ENCODE data around the gene SLC8A2. TPM values are rescaled to one million over a fixed set of nuclear protein-coding genes. Genes with fewer than 3 reads are reported as not detected.

The SLC8A2 gene
- total RNA-seq, 2 donors from 2014 or later = 0.09 to 2.2 TPM

DNA sequence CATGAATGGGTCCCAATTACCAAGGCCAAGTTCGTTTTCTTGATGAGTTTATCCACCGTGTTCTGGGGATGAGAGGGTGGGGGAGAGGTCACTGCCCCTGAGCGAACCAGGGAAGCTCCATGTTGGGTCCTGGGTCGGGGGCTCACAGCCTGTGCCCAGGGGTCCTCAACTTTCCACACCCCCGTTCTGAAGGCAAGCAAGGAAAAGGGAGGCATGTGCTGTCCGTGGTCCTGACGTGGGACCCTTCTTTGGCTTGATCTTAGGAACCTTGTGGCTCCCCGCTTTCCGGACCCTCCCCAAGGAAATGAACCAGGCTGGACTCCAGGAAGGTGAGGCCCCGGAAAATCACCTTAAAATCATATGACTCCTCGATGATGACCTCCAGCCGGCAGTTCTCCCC, 34.2 kb downstream of the SLC8A2 start:
- ATAC-seq = no peak
- no peak for DNase-seq
- intact Hi-C loops (cut with DNase I, micrococcal nuclease) = loop anchor here in 1 of 2 donors (5.0 kb wide), 1 partner anchor 270 kb away; no protein-coding TSS in a partner anchor

DNA sequence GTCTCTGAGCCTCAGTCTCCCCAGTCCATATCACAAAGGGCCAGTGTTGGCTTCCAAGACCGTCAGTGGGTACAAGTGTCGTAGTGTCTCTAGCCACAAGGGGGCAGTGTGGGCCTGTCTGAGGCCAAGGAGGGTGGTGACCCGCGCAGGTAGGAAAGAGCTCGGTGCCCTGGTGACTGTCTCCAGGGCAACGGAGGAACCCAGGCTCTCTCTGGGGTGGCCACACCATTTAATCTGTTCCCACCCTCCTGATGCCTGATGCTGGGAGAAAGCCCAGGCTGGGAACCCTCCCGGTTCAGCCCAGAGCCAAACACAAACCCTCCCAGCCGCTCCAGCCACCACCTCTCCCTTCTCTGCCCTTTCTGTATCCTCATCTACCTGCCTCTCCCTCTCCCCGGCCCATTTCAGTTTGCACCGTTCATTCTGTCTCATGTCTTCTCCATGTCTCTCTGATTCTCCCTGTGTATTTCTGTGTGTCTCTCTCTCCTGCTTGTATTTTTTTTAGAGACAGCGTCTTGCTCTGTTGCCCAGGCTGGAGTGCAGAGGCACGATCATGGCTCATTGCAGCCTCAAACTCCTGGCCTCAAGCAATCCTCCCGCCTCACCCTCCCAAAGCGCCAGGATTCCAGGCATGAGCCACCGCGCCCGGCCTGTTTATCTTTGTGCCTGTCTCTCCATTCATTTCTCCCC, 34.8 kb downstream of the SLC8A2 start:
- ATAC-seq = peak; percentile 98
- DNase-seq = peak; percentile 64 to 86
- intact Hi-C loops (cut with DNase I, micrococcal nuclease) = loop anchor here in 1 of 2 donors (5.0 kb wide), 1 partner anchor 270 kb away; no protein-coding TSS in a partner anchor

DNA sequence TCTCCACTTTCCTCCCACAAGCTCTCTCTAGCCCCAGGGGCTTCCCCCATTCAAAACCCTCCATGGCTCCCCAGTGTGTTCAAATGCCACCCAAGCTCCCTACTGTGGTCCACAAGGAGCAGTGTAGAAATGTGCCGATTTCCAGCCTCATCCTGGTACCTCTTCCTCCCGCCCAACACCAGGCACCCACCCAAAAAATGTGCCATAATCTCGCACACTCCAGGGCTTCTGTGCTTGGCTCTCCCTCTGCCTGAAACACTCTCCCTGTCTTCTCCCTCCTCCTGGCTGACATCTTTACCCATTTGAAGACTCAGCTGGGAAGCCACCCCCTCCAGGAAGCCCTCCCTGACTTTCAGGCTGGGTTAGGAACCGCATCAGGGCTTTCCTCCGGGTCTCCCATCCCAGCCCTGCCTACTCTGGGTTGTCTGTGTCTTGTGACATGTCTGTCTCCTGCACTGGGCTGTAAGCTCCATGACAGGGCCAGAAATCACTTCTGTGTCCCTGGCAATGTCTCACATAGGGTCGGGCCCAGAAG, 35.7 kb downstream of the SLC8A2 start:
- DNase-seq (no peak), ATAC-seq (no peak)
- intact Hi-C loops (cut with DNase I, micrococcal nuclease) = loop anchor here in 1 of 2 donors (5.0 kb wide), 1 partner anchor 271 kb away; no protein-coding TSS in a partner anchor

DNA sequence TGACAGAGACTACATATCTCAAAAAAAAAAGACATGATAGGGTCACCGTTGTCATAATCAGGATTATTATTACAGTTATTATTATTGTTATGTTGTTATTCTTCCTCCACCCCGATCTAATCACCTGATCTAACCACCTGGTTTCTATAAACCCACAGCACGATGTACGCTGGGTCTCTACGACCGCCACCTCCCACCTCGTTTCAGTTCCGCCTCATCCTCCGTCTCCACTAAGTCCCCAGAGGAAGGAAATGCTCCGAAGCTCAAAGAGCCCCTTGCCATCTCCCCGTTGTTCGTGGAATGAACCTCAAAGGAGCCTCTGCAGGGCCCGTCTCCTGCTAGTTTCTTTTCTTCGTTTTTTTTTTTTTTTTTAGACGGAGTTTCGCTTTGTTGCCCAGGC, 36.5 kb downstream of the SLC8A2 start:
- DNase-seq (no peak), ATAC-seq (no peak)
- intact Hi-C loops (cut with DNase I, micrococcal nuclease) = loop anchor here in 1 of 2 donors (5.0 kb wide), 1 partner anchor 272 kb away; no protein-coding TSS in a partner anchor

DNA sequence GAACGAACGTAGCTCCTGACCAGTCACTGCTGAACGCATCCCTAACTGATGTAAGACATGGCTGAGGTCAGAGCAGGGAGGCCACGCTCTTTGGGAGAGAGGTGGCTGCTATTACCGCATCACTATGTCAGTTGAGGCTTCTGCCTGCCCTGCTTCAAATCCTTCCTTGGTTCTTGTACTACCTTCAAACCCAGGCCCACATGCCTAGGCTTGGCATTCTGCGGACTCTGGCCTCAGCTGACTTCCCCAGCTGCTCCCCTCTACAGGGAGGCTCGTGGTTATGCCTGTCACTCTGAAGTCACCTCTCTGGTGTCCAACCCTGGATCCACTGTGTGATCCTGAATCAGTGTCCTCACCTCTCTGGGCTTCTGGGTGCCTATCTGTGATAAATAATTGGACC, 37.6 kb downstream of the SLC8A2 start:
- intact Hi-C loops (cut with DNase I, micrococcal nuclease) = loop anchor here in 1 of 2 donors (5.0 kb wide), 1 partner anchor 263 kb away; no protein-coding TSS in a partner anchor
- ATAC-seq (no peak), DNase-seq (no peak)

DNA sequence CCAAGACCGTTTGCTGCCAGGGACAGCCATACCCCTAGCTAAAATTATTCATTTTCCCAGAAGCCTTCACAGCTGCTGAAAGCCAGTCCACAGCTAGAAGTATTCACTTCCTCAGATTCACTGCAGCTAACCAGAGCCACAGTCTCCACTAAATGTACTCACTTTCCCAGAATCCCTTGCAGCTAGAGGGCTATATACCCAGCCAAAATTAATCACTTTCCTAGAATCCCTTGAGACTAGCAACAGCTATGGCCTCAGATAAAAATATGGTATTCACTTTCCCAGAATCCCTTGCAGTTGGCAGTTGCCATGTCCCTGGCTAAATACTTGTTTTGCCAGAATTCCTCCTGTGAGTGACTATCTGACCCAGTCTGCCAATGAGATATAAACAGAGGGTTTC, 38.6 kb downstream of the SLC8A2 start:
- ATAC-seq (no peak), DNase-seq (no peak)
- intact Hi-C loops (cut with DNase I, micrococcal nuclease) = loop anchor here in 1 of 2 donors (5.0 kb wide), 1 partner anchor 264 kb away; no protein-coding TSS in a partner anchor

DNA sequence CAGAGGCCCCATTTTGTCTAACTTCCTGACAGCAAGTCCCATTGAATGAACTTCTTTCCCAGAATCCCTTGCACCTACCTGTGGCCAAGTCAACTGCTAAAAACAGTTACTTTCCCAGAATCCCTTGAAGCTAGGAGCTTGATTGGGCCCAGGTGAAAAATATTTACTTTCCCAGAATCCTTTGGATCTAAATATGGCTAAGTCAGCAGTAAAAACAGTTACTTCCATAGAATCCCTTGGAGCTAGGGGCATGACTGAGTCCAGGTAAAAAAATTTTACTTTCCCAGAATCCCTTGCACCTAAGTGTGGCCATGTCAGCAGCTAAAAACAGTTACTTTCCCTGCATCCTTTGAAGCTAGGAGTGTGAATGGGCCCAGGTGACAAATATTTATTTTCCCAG, 39.2 kb downstream of the SLC8A2 start:
- intact Hi-C loops (cut with DNase I, micrococcal nuclease) = loop anchor here in 1 of 2 donors (5.0 kb wide), 1 partner anchor 265 kb away; no protein-coding TSS in a partner anchor
- DNase-seq = no peak
- no peak for ATAC-seq

DNA sequence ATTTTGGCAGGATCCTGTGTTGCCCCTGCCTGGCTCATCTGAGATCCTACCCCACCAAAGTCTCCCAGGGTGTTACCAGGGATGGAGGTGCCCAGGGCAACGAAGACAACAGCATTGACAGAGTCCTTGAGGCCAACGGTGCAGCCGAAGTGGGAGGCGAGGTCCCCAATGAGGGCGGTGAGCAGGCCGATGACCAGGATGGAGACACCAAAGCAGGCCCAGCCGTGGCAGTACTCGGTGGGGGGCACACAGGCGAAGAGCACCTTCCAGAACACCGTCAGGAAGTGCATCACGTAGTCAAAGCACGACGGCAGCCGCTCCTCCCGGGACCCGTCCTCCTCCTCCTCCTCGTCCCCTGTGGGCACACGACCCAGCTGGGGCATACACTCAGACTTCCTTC, 39.6 kb downstream of the SLC8A2 start:
- DNase-seq (no peak), ATAC-seq (no peak)
- intact Hi-C loops (cut with DNase I, micrococcal nuclease) = loop anchor here in 1 of 2 donors (5.0 kb wide), 1 partner anchor 265 kb away; no protein-coding TSS in a partner anchor

DNA sequence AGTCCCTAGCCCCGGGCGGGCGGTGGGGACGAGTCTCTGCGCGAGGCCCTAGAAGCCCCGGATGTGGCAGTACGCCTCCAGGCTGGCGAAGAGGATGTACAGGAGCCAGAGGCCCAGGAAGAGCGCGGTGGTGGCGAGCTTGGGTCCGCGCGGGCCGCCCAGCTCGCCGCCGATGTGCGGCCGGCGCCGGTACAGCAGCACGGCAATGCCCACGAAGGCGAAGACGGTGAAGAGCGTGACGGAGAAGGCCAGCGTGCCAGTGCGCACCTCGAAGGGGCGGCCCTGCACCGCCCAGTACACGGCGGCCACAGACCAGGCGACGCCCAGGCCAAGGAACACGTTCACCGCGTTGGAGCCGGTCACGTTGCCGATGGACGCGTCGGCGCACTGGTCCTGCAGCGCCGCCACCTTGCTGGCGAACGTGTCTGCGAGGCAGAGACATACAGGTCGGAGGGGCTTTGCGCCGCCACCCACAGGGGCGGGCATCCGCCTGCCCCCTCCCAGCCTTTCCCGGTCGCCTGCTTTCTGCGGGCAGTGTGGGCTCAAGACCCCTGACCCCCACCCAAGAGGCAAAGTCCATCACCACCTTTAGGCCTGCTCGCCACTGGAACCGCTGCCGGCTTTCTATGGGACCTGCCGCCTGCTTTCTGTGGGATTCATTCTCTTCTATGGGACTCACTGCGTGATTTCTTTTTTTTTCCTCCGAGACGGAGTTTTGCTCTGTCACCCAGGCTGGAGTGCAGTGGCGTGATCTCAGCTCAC, 41.5 kb downstream of the SLC8A2 start:
- DNase-seq (peak; percentile 66 to 70), ATAC-seq (peak; percentile 89)
- intact Hi-C loops (cut with DNase I, micrococcal nuclease) = loop anchor here in 1 of 2 donors (5.0 kb wide), 1 partner anchor 267 kb away; no protein-coding TSS in a partner anchor

DNA sequence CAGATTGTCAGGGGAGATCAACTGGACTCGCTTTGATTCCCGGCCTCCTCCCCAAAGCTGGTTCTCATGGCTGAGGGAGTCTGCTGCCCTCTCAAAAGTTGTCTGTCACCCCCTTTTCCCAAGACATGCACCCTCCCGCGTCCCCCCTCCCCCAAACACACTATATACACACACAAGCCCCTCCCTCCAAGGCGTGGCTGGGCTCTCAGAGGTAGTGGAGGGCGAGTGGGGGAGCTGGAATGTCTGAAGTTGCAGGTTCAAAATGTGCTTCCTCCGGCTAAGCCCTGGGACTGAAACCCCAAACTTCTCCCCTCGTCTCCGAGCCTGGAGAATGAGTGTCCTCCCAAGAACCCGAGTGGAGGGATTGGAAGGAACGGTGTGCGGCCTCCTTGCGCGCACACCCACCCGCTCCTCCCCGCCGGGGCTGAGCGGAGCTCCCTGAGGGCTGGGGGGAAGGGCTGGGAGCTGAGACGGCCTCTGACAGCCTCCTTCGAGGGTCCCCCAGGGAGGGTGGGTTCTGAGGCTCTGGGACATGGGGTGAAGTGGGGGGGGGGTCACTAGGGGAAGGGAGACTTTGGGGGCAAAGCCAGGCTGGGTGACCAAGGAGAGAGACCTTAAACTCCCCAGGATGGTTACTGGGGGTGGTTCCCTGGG, 42.4 kb downstream of the SLC8A2 start:
- intact Hi-C loops (cut with DNase I, micrococcal nuclease) = loop anchor here in 1 of 2 donors (10.0 kb wide), 1 partner anchor 134 kb away; no protein-coding TSS in a partner anchor
- DNase-seq = no peak

DNA sequence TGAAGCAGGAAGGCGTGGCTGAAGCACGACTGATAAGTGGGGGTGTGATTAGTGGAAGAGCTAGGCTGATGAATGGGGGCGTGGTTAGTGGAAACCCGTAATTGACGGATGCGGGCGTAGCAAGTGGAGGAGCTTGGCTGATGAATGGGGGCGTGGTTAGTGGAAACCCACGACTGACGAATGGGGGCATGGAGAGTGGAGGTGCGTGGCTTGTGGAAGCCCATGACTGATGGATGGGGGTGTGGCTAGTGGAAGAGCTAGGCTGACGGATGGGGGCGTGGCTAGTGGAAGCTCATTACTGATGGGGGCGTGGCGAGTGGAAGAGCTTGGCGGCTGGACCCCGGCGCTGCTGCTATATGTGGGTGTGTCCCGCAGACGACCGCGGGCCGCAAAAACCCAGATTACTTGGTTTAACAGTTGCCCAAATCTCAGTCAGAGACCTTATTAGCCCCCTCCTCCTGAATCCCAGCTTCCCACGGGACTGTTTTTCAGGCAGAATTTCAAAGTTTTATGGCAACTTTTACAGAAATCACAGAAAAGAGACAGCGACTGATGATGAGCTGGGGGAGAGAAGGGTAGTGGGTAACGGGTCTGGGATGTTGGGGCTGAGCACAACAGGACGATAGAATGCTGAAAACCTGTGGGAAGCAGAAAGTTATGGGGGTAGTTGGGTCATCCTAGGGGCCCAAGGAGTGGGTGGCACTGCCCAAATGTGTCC, 43.4 kb downstream of the SLC8A2 start:
- DNase-seq = peak; percentile 80 to 87
- intact Hi-C loops (cut with DNase I, micrococcal nuclease) = loop anchor here in 1 of 2 donors (10.0 kb wide), 1 partner anchor 134 kb away; no protein-coding TSS in a partner anchor
- peak; percentile 56 for ATAC-seq

More for the DNA sequence above, 42.4 kb downstream of the SLC8A2 start:
- ATAC-seq = no peak

DNA sequence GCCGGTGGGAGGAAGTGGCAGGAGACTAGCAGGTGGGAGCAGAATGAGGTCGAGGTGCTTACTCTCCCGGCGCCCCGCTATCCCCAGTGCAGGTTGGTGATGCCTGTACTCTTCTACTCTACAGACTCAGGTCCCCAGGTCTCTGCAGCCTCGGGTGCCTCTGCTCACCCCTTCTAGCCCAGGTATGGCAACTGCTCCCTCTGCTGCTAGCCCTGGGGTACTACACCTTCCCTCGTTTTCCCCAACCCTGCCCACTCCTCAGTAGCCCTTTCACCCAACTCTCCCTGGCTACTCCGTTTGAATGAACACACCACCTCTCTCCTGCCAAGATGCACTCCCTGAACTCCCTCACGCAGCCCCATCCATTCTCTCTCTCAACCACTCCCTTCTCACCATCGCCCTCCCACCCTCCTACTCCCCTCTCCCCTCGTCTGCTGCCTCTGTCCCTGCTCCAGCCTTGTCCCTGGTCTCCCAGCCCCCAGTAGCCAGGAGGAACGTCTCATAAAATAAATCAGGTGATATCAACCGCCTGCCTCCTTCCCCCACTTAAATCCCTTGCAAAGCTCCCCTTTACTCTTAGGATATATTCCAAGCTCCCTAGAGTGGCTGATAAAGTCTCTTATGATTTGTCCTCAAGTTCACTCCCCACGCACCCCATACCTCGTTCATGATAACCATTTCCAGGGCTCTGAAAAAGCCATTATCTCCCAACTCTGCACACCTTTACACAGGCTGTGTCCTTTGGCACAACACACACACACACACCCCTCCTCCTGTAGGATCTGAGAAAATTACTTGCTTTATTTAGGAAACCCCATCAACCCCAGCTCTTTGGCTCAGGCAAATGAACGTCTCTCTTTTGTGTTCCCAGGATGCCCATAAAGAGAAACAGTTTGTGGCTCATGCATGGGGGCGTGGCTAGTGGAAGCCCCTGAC, 44.2 kb downstream of the SLC8A2 start:
- ATAC-seq (peak; percentile 59), DNase-seq (peak in 1 of 2 donors; percentile 53)
- intact Hi-C loops (cut with DNase I, micrococcal nuclease) = loop anchor here in 1 of 2 donors (10.0 kb wide), 1 partner anchor 133 kb away; no protein-coding TSS in a partner anchor

DNA sequence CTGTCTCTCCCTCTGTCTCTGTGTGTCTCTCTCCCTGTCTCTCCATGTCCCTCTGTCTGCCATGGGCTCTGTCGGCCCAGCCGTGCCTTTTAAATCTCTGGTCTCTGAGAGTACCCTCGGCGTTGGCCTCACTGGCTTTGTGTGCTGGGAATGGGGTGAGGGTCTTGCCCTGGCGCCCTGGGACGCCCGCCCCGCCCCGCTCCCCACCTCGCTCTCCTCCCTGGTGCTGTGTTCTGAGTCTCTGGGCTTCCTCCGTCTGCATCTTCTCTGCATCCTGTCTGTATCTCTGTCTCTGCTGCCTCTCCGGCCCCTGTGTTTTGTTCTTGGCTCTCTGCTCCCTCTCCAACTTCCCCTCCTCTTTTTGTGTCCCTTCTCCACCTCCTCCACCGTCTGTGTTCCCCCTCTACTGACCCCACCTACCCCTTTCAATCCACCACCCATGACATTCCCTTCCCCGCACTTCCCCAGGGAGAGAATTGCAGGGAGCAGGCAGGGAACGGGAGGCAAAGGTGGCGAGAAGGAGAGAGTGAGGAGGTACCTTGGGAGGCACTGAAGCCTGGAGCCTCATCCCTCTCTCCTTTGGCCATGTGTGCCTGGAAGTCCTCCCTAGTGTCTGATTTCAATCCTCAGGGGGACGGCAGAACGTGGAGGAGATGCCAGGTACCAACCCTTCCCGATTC, 48.4 kb downstream of the SLC8A2 start:
- intact Hi-C loops (cut with DNase I, micrococcal nuclease) = loop anchor here in 1 of 2 donors (10.0 kb wide), 1 partner anchor 129 kb away; no protein-coding TSS in a partner anchor

DNA sequence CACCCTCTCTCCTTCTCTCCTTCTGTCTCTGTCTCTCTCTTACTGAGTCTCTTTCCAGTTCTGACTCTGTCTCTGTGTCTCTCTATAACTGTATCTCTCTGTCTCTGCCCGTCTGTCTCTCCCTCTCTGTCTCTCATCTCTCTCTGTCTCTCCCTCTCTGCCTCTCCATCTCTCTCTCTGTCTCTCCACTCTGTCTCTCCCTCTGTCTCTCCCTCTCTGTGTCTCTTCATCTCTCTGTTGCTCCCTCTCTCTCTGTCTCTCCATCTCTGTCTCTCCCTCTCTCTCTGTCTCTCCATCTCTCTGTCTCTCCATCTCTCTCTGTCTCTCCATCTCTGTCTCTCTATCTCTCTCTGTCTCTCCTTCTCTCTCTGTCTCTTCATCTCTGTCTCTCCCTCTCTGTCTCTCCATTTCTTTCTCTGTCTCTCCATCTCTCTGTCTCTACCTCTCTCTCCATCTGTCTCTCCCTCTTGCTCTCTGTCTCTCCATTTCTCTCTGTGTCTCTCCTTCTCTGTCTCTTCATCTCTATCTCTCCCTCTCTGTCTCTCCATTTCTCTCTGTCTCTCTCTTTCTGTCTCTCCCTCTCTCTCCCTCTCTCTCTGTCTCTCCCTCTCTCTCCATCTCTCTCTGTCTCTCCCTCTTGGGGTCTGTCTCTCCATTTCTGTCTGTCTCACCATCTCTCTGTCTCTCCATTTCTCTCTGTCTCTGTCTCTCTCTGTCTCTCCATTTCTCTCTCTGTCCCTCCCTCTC, 49.1 kb downstream of the SLC8A2 start:
- intact Hi-C loops (cut with DNase I, micrococcal nuclease) = loop anchor here in 1 of 2 donors (10.0 kb wide), 1 partner anchor 128 kb away; no protein-coding TSS in a partner anchor
- DNase-seq (no peak), ATAC-seq (no peak)

More for the DNA sequence above, 48.4 kb downstream of the SLC8A2 start:
- no peak for ATAC-seq
- DNase-seq = no peak

DNA sequence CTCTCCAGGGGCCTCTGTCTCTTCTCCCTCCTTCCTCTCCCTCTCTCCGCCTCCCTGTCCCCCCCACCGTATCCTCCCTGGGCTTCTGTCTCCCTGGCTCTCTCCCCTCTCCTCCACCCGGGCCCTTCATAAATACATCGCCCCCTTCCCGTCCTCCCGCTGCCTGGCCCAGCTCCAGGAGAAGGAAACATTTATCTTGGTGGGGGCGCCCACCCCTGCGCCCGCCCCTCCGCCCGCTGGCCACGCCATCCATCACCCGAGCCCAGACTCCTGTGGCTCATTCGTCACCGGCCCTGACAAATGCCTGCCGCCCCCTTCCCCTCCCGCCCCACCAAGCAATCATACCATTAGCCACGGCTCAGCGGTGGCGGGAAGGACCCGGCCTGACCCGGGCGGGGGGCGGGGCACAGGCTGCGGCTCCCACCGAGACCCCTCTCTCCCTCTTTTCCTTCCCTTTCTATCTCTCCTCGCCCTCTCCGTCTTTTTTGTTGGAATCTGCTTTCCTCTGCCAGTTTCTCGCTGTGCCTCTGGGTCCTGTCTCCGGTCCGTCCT, 49.8 kb downstream of the SLC8A2 start:
- intact Hi-C loops (cut with DNase I, micrococcal nuclease) = loop anchor here in 1 of 2 donors (10.0 kb wide), 1 partner anchor 127 kb away; no protein-coding TSS in a partner anchor
- DNase-seq (no peak), ATAC-seq (no peak)
